ENCODE measurements around the gene MYLK2.

DNA sequence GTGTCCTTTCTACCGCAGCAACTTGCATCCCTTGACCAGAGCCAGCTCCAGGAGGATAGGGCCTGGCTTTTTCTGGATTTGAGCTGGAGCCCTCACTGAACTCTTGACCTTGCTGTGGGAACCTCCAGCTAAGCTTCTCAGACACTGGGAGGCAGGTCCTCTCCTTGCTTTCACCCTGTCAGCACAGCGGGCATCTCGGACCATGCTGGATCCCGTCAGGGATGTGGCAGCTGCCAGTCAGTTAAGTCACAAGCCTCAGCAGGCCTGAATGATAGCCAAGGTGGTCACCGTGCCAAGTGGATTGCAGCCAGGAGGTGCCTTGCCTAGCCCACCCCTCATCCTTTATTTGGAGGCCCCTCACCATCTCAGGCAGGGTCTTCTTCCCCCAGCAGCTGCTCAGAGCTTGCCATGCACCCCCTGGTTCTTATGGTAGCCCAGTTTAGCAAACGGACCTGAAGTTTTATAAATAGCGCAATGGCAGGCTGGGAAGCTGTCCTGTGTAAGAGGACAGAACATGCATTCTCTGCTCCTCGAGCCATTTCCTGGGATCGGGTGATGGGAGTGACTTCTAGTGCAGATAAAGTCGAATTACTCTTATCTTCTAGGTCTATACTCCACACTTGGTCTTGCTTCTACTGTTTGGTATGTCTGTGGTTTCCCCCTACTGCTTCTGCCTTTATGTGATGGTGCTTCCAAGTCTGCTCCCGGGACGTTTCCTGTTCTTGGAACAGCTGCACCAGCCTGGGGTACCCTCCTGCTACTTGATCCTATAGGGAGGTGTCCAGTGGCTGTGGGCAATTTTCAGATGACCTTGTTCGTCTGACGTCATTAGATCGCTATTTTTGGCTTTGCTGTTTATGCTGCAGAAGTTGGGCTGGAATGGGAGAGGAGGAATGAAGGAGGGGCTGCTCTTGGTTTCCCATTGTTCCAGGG is 7.1 kb upstream of the MYLK2 start:
- TF ChIP-seq, protein P1, sequence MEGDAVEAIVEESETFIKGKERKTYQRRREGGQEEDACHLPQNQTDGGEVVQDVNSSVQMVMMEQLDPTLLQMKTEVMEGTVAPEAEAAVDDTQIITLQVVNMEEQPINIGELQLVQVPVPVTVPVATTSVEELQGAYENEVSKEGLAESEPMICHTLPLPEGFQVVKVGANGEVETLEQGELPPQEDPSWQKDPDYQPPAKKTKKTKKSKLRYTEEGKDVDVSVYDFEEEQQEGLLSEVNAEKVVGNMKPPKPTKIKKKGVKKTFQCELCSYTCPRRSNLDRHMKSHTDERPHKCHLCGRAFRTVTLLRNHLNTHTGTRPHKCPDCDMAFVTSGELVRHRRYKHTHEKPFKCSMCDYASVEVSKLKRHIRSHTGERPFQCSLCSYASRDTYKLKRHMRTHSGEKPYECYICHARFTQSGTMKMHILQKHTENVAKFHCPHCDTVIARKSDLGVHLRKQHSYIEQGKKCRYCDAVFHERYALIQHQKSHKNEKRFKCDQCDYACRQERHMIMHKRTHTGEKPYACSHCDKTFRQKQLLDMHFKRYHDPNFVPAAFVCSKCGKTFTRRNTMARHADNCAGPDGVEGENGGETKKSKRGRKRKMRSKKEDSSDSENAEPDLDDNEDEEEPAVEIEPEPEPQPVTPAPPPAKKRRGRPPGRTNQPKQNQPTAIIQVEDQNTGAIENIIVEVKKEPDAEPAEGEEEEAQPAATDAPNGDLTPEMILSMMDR (conservative IDR thresholded peaks at IDR 0.05; ENCODE audit: low read length) = no peak
- no peak for TF ChIP-seq EZH2phosphoT487 (IDR thresholded peaks at IDR 0.05; ENCODE audit: borderline replicate concordance)
